H1 (cell line): Measurements from ENCODE around the gene ZNF681. TPM values are rescaled to one million over a fixed set of nuclear protein-coding genes. Genes with fewer than 3 reads are reported as not detected.

Experiments
- CTCF ChIA-PET: fragments of 300-600 bp; sonication (Branson Sonifier 250); formaldehyde crosslinking; loops from one replicate; lab custom pipeline; 2021; ENCODE audit not compliant: partially characterized antibody; lab: Charles Lee
- POLR2A ChIA-PET: fragments of 300-600 bp; sonication (Branson Sonifier 250); formaldehyde crosslinking; loops from one replicate; lab custom pipeline; 2021; ENCODE audit warnings: inconsistent platforms; ENCODE audit not compliant: partially characterized antibody; lab: Charles Lee
- DNase-seq, 2 experiments: peaks; one replicate each; pipeline versions ENCODE4 v3.0.0 to v3.0.0-alpha.2; 2010 to 2022; ENCODE audit warnings: low spot score in 2 of 2, low read depth in 1 of 2, mixed read lengths in 1 of 2
- FAIRE-seq: peaks from 2 replicates; lab custom pipeline; 2011; peaks lifted over from hg19 to GRCh38; lab: Jason Lieb, UNC
- H2AFZ ChIP-seq: 2 replicates; pipeline ENCODE4 v1.8.1; 2012; ENCODE audit warnings: low read length, inconsistent platforms
- H2AK5ac ChIP-seq: 2 replicates; pipeline ENCODE4 v1.6.1; 2013; ENCODE audit warnings: low read depth, low read length
- H2BK120ac ChIP-seq: replicated peaks from 2 replicates; pipeline ENCODE3; 2013; ENCODE audit warnings: low read depth, low read length, inconsistent platforms
- H2BK12ac ChIP-seq: 2 replicates; pipeline ENCODE4 v1.6.1; 2013; ENCODE audit warnings: low read depth, low read length
- H2BK15ac ChIP-seq: 2 replicates; pipeline ENCODE4 v1.6.1; 2013; ENCODE audit warnings: low read length
- H2BK20ac ChIP-seq: 2 replicates; pipeline ENCODE4 v1.6.1; 2013; ENCODE audit warnings: low read length
- H2BK5ac ChIP-seq: 2 replicates; pipeline ENCODE4 v1.6.1; 2013; ENCODE audit warnings: low read depth, low read length
- H3K14ac ChIP-seq: 2 replicates; pipeline ENCODE4 v1.6.1; 2013; ENCODE audit warnings: inconsistent platforms; ENCODE audit not compliant: insufficient read length
- H3K18ac ChIP-seq: 2 replicates; pipeline ENCODE4 v1.6.1; 2013; ENCODE audit warnings: low read length; ENCODE audit errors: extremely low read depth
- H3K23ac ChIP-seq: 2 replicates; pipeline ENCODE4 v1.6.1; 2013; ENCODE audit warnings: inconsistent platforms; ENCODE audit not compliant: insufficient read length
- H3K23me2 ChIP-seq: 2 replicates; pipeline ENCODE4 v1.6.1; 2013; ENCODE audit warnings: low read depth, low read length
- H3K27ac ChIP-seq: 2 replicates; pipeline ENCODE4 v1.6.1; 2011; ENCODE audit warnings: low read depth, low read length, inconsistent platforms
- H3K27me3 ChIP-seq, 4 experiments: replicated peaks in 1 of 4; 1 replicate in 1 of 4; 2 replicates in 3 of 4; pipeline versions ENCODE4 v1.6.1 to v1.8.1; 2011 to 2013; ENCODE audit warnings: low read length in 3 of 4, mild to moderate bottlenecking in 3 of 4, inconsistent platforms in 2 of 4, mixed read lengths in 2 of 4, moderate library complexity in 1 of 4; ENCODE audit not compliant: control insufficient read depth in 3 of 4, insufficient read depth in 3 of 4; ENCODE audit errors: extremely low read depth in 1 of 4
- H3K36me3 ChIP-seq, 4 experiments: 2 replicates each; pipeline versions ENCODE4 v1.6.1 to v1.8.1; 2011 to 2013; ENCODE audit warnings: mild to moderate bottlenecking in 4 of 4, low read length in 3 of 4, moderate library complexity in 2 of 4, control low read depth in 1 of 4, inconsistent platforms in 1 of 4; ENCODE audit not compliant: insufficient read depth in 4 of 4, control insufficient read depth in 2 of 4
- H3K4ac ChIP-seq: replicated peaks from 2 replicates; pipeline ENCODE3; 2013; ENCODE audit warnings: low read length, low read depth, mixed read lengths, inconsistent platforms; ENCODE audit not compliant: insufficient read length
- H3K4me1 ChIP-seq, 4 experiments: replicated peaks in 1 of 4; 1 replicate in 1 of 4; 2 replicates in 3 of 4; pipeline versions ENCODE4 v1.6.1 to v1.8.1; 2011 to 2013; ENCODE audit warnings: low read length in 3 of 4, inconsistent platforms in 2 of 4, mixed read lengths in 1 of 4; ENCODE audit not compliant: insufficient read depth in 4 of 4, control insufficient read depth in 3 of 4
- H3K4me2 ChIP-seq, 2 experiments: 2 replicates each; pipeline versions ENCODE4 v1.6.1 to v1.8.1; 2011 to 2013; ENCODE audit warnings: low read depth in 2 of 2, low read length in 2 of 2, control low read depth in 1 of 2, inconsistent platforms in 1 of 2, mild to moderate bottlenecking in 1 of 2; ENCODE audit not compliant: insufficient read depth in 1 of 2
- H3K4me3 ChIP-seq, 4 experiments: fragments of 200-600, 300-600 bp in 1 of 4; sonication (generic), shearing (Covaris generic), sonication (Bioruptor Twin) in 1 of 4; 2 replicates each; pipeline versions ENCODE4 v1.5.1 to v1.8.1; 2011 to 2016; ENCODE audit warnings: low read length in 4 of 4, low read depth in 3 of 4, control low read depth in 2 of 4, inconsistent platforms in 2 of 4, mild to moderate bottlenecking in 2 of 4, mixed read lengths in 1 of 4, moderate library complexity in 1 of 4; ENCODE audit not compliant: insufficient read depth in 2 of 4; ENCODE audit errors: extremely low read depth in 1 of 4
- H3K56ac ChIP-seq: replicated peaks from 2 replicates; pipeline ENCODE3; 2013; ENCODE audit warnings: low read depth, mild to moderate bottlenecking, mixed read lengths, low read length, inconsistent platforms; ENCODE audit not compliant: insufficient read length
- H3K79me1 ChIP-seq: 2 replicates; pipeline ENCODE4 v1.6.1; 2013; ENCODE audit warnings: low read depth, low read length, control low read depth
- H3K79me2 ChIP-seq, 2 experiments: 2 replicates each; pipeline versions ENCODE4 v1.6.1 to v1.8.1; 2012 to 2013; ENCODE audit warnings: low read length in 2 of 2, mild to moderate bottlenecking in 2 of 2, inconsistent platforms in 1 of 2; ENCODE audit not compliant: insufficient read depth in 2 of 2, control insufficient read depth in 1 of 2
- H3K9ac ChIP-seq, 4 experiments: replicated peaks in 1 of 4; 1 replicate in 1 of 4; 2 replicates in 3 of 4; pipeline versions ENCODE4 v1.6.1 to v1.8.1; 2011 to 2013; ENCODE audit warnings: low read depth in 3 of 4, low read length in 3 of 4, control low read depth in 2 of 4, mild to moderate bottlenecking in 2 of 4, moderate library complexity in 2 of 4, inconsistent platforms in 1 of 4; ENCODE audit errors: extremely low read depth in 1 of 4
- H3K9me3 ChIP-seq, 2 experiments: 2 replicates each; pipeline versions ENCODE4 v1.6.1 to v1.8.1; 2012 to 2013; ENCODE audit warnings: mild to moderate bottlenecking in 2 of 2, moderate library complexity in 2 of 2, control low read depth in 1 of 2, inconsistent platforms in 1 of 2, low read depth in 1 of 2, low read length in 1 of 2, mixed read lengths in 1 of 2; ENCODE audit not compliant: insufficient read depth in 2 of 2
- H4K20me1 ChIP-seq, 2 experiments: replicated peaks in 1 of 2; 2 replicates each; pipeline versions ENCODE3 to v1.8.1; 2011 to 2013; ENCODE audit warnings: inconsistent platforms in 2 of 2, low read length in 2 of 2, mild to moderate bottlenecking in 1 of 2; ENCODE audit not compliant: insufficient read depth in 2 of 2, control insufficient read depth in 1 of 2
- H4K5ac ChIP-seq: 2 replicates; pipeline ENCODE4 v1.6.1; 2013; ENCODE audit warnings: low read length, low read depth, mixed read lengths, inconsistent platforms; ENCODE audit not compliant: insufficient read length
- H4K8ac ChIP-seq: 2 replicates; pipeline ENCODE4 v1.8.0; 2013; ENCODE audit warnings: mild to moderate bottlenecking, moderate library complexity, low read length, inconsistent platforms; ENCODE audit not compliant: insufficient read depth; ENCODE audit errors: extremely low read depth
- H4K91ac ChIP-seq: replicated peaks from 2 replicates; pipeline ENCODE3; 2013; ENCODE audit warnings: low read length, mixed read lengths, inconsistent platforms; ENCODE audit not compliant: insufficient read length
- CBX5 ChIP-seq: fragments of 300-800, 300-1000 bp; sonication (generic); IDR thresholded peaks from 2 replicates; pipeline ENCODE4 v1.7.1; 2016; ENCODE audit warnings: antibody characterized with exemption, low read length, low read depth
- CREB1 ChIP-seq: IDR thresholded peaks from 2 replicates; pipeline ENCODE4 v1.6.1; 2012; ENCODE audit warnings: inconsistent platforms
- EZH2 ChIP-seq: fragments of 200-600 bp; sonication (generic); IDR thresholded peaks from 2 replicates; pipeline ENCODE4 v1.7.1; 2012; ENCODE audit warnings: low read depth, mild to moderate bottlenecking, moderate library complexity, low read length, inconsistent platforms; ENCODE audit not compliant: severe bottlenecking
- JUN ChIP-seq: IDR thresholded peaks from 2 replicates; pipeline ENCODE4 v1.6.1; 2011; ENCODE audit warnings: low read depth, mild to moderate bottlenecking, improper control_type of control experiment, low read length
- KDM5A ChIP-seq: fragments of 200-600 bp; IDR thresholded peaks from 2 replicates; pipeline ENCODE4 v1.7.1; 2012; ENCODE audit warnings: mild to moderate bottlenecking, low read length, inconsistent platforms, mixed read lengths
- NANOG ChIP-seq: IDR thresholded peaks from 2 replicates; pipeline ENCODE4 v1.6.1; 2011; ENCODE audit warnings: low read length, low read depth, mild to moderate bottlenecking, inconsistent platforms; ENCODE audit not compliant: insufficient read depth, poor library complexity, severe bottlenecking
- POLR2AphosphoS5 ChIP-seq: IDR thresholded peaks from 2 replicates; pipeline ENCODE4 v1.6.1; 2011; ENCODE audit warnings: low read depth, low read length
- SAP30 ChIP-seq: fragments of 300-600 bp; sonication (generic); IDR thresholded peaks from 2 replicates; pipeline ENCODE4 v1.7.1; 2012; ENCODE audit warnings: low read length, moderate library complexity, mild to moderate bottlenecking, inconsistent platforms; ENCODE audit not compliant: insufficient read depth, insufficient replicate concordance
- SIRT6 ChIP-seq: IDR thresholded peaks from one replicate; pipeline ENCODE4 v1.7.1; 2012; ENCODE audit warnings: low read length, inconsistent platforms
- SP1 ChIP-seq: IDR thresholded peaks from 2 replicates; pipeline ENCODE4 v1.6.1; 2011; ENCODE audit warnings: low read depth, low read length
- TAF1 ChIP-seq: IDR thresholded peaks from 2 replicates; pipeline ENCODE4 v1.6.1; 2011; ENCODE audit warnings: mild to moderate bottlenecking, low read depth, low read length
- TAF7 ChIP-seq: optimal IDR thresholded peaks from 2 replicates; pipeline ENCODE3; 2011; ENCODE audit warnings: low read depth, mild to moderate bottlenecking, inconsistent platforms, low read length, moderate library complexity, borderline replicate concordance
- WGBS, 2 experiments: shearing (Covaris generic) in 1 of 2; methylation state at CpG; one replicate each; pipeline versions ENCODE4 v1.1.6 to v1.1.7; 2013 to 2015; ENCODE audit warnings: low lambda C conversion rate in 2 of 2, mixed read lengths in 2 of 2, inconsistent platforms in 1 of 2, low coverage in 1 of 2, missing lambda C conversion rate in 1 of 2; ENCODE audit not compliant: insufficient replicate concordance in 2 of 2, insufficient coverage in 1 of 2, insufficient read length in 1 of 2; ENCODE audit errors: extremely low coverage in 1 of 2, missing lambda C conversion rate in 1 of 2; 5-methylcytosine and 5-hydroxymethylcytosine counted together
- polyA plus RNA-seq, 7 experiments: library from polyadenylated mRNA; depleted of rRNA in 3 of 7; stranded (reverse) in 5 of 7; unstranded in 2 of 7; fragments of >200 nt in 5 of 7; fragments of 200-250 nt in 2 of 7; gene quantifications; 1 replicate in 5 of 7; 2 replicates in 1 of 7; 4 replicates in 1 of 7; pipeline versions ENCODE4 v1.2.1 to v1.2.3, GENCODE V29; 2011 to 2013; ENCODE audit warnings: missing spikeins in 2 of 7, mixed read lengths in 2 of 7
- total RNA-seq: library from RNA; stranded (reverse); fragmentation: NEBNext Ultra II Directional; extraction: Animal tissue kit (Norgen Biotek cat#: 25700); gene quantifications from 2 replicates; pipeline ENCODE4 v1.2.1, GENCODE V29; 2021
- TF ChIP-seq, protein P1 (sequence below): IDR thresholded peaks from 2 replicates; pipeline ENCODE4 v1.6.1; 2012; ENCODE audit warnings: low read length, inconsistent platforms

Gene ZNF681
- total and polyA plus RNA-seq, 2 of the 8 experiments (the other 6 are each of a cell fraction or from before 2014, with no cell fraction given): 1.1 to 6.8 TPM

DNA sequence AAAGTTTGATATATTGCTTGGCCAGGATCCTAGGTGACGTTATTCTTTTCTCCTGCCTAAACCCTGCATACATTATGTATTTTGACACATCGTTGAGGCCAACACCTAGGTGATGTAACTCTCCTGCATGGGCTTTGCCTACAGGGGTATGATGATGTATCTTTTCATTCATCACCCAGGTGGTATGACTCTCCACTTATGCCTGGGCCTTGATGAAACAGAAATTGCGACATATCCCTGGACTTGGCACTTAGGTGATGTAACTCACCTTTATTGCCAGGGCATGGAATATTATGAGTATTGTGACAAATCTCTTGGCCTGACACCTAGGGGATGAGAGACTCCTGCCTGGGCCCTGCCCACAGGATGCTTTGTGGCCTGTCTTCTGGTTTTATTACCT lies 18.5 kb upstream of the ZNF681 start:
- Histone ChIP-seq H3K4me1 (no peaks in the 10 kb centered on the region), H3K9ac (no peak overlapping the region), H3K4me3 (no peak overlapping the region), H2AK5ac (no peak overlapping the region), H2BK12ac (no peak overlapping the region), H3K27ac (no peak overlapping the region), H3K36me3 (peaks cover 0 to 55% (median 22%) of the 10 kb centered on the region in 4 experiments; a peak in 7 of 8 replicates), H3K14ac (no peak overlapping the region), H3K23me2 (no peaks in the 10 kb centered on the region), H3K23ac (no peak overlapping the region), H2BK120ac (no peak overlapping the region), H2BK20ac (no peak overlapping the region), H3K18ac (no peak overlapping the region), H3K4ac (no peak overlapping the region), H3K56ac (no peak overlapping the region), H4K8ac (no peak overlapping the region), H3K79me2 (peaks cover 14 to 59% of the 10 kb centered on the region in 2 experiments), H2BK5ac (no peak overlapping the region), H2AFZ (no peak overlapping the region), H4K91ac (no peak overlapping the region), H3K27me3 (no peaks in the 10 kb centered on the region), H3K9me3 (peaks cover 27 to 66% of the 10 kb centered on the region in 2 experiments; a peak in 3 of 4 replicates), H3K4me2 (no peak overlapping the region), H4K5ac (no peak overlapping the region), H2BK15ac (no peak overlapping the region), H3K79me1 (peaks cover 14% of the 10 kb centered on the region), H4K20me1 (peaks cover 4 to 22% of the 10 kb centered on the region in 2 experiments)
- FAIRE-seq (no peak), DNase-seq (no peak)
- 62% methylated on average over 3 of the region's 3 CpGs; no CpG with 5 or more reads in 1 of the 2 experiments for WGBS, 2 experiments
- ChIA-PET CTCF (no interaction called here), POLR2A (interaction anchor here (0.6 to 1.0 kb wide), 2 partner anchors 14 to 86 kb away, joined by 3 read pairs; a partner anchor contains a TSS)
- TF ChIP-seq KDM5A (no peak), SAP30 (no peak), CREB1 (no peak), SP1 (no peak), SIRT6 (no peak), POLR2AphosphoS5 (no peak), NANOG (no peak), TAF1 (no peak), CBX5 (no peak), TAF7 (no peak), JUN (no peak), EZH2 (no peak)
- TF ChIP-seq, protein P1, sequence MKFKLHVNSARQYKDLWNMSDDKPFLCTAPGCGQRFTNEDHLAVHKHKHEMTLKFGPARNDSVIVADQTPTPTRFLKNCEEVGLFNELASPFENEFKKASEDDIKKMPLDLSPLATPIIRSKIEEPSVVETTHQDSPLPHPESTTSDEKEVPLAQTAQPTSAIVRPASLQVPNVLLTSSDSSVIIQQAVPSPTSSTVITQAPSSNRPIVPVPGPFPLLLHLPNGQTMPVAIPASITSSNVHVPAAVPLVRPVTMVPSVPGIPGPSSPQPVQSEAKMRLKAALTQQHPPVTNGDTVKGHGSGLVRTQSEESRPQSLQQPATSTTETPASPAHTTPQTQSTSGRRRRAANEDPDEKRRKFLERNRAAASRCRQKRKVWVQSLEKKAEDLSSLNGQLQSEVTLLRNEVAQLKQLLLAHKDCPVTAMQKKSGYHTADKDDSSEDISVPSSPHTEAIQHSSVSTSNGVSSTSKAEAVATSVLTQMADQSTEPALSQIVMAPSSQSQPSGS: no peak
